Measurements from ENCODE around the gene IFT80.

IFT80 gene

GRCh38 chr3:160400030-160400701, 1.1 kb upstream of the IFT80 start:
- no peaks in the 10 kb centered on the region for H3K27me3 ChIP-seq
- H3K36me3 ChIP-seq, result no peaks in the 10 kb centered on the region
- H3K4me3 ChIP-seq, result peak overlapping the region; percentile 63 to 81
- peak overlapping the region; percentile 87 to 88 for H3K27ac ChIP-seq
- peak; percentile 28 to 73 for DNase-seq
- intact Hi-C loops (cut with DNase I; ENCODE audit: low total_unique reads), result loop anchor here (10.0 kb wide), 1 partner anchor 165 kb away; the partner anchor contains the start of gene KPNA4
- H3K4me1 ChIP-seq, result peaks cover 0 to 17% (median 14%) of the 10 kb centered on the region in 4 donors
- no peaks in the 10 kb centered on the region for H3K9me3 ChIP-seq
- TF ChIP-seq CTCF (IDR thresholded peaks at IDR 0.05), result no peak

DNA sequence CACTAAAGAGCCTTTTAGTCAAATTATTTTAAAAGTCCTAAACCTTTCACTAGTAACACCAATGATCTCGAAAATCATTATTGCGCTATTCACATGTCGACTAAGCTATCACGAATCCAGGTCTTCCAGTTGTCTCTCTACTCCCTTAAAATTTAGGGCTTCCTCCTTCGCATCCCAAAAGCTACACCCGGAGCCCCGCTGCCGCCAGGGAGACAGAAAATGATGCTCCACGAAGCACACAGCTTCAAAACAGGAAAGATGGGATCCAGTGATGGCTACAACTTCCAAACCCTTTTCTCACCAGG, 253 bp downstream of the IFT80 start:
- Histone ChIP-seq H3K4me1 (peaks cover 0 to 17% (median 14%) of the 10 kb centered on the region in 4 donors), H3K27ac (peak overlapping the region; percentile 87 to 88), H3K4me3 (peak overlapping the region; percentile 63 to 81), H3K36me3 (no peaks in the 10 kb centered on the region), H3K9me3 (no peaks in the 10 kb centered on the region), H3K27me3 (no peaks in the 10 kb centered on the region)
- TF ChIP-seq CTCF (IDR thresholded peaks at IDR 0.05), result no peak
- intact Hi-C loops (cut with DNase I; ENCODE audit: low total_unique reads), result no loop called here
- no peak for DNase-seq

- DNase-seq, result no peak
- no peak overlapping the region for H3K4me3 ChIP-seq
- H3K27ac ChIP-seq, result no peak overlapping the region
- peaks cover 0 to 9% (median 7%) of the 10 kb centered on the region in 4 donors for H3K4me1 ChIP-seq
- no peak for TF ChIP-seq CTCF (IDR thresholded peaks at IDR 0.05)
- H3K9me3 ChIP-seq, result no peaks in the 10 kb centered on the region
- H3K36me3 ChIP-seq, result no peaks in the 10 kb centered on the region
- intact Hi-C loops (cut with DNase I; ENCODE audit: low total_unique reads), result no loop called here
- H3K27me3 ChIP-seq, result no peaks in the 10 kb centered on the region
These were observed 3.7 kb downstream of the IFT80 start for GRCh38 chr3:160395297-160395696.

GRCh38 chr3:160394009-160394392, 5.0 kb downstream of the IFT80 start:
- no peaks in the 10 kb centered on the region for H3K36me3 ChIP-seq
- H3K27me3 ChIP-seq, result no peaks in the 10 kb centered on the region
- H3K9me3 ChIP-seq, result no peaks in the 10 kb centered on the region
- H3K4me1 ChIP-seq, result peaks cover 0 to 9% (median 5%) of the 10 kb centered on the region in 4 donors
- H3K4me3 ChIP-seq, result no peak overlapping the region
- DNase-seq, result no peak
- no peak for TF ChIP-seq CTCF (IDR thresholded peaks at IDR 0.05)
- intact Hi-C loops (cut with DNase I; ENCODE audit: low total_unique reads), result no loop called here
- no peak overlapping the region for H3K27ac ChIP-seq

GRCh38 chr3:160393346-160394008, 5.5 kb downstream of the IFT80 start:
- H3K4me3 ChIP-seq, result no peak overlapping the region
- no peak for TF ChIP-seq CTCF (IDR thresholded peaks at IDR 0.05)
- no peaks in the 10 kb centered on the region for H3K9me3 ChIP-seq
- no peaks in the 10 kb centered on the region for H3K36me3 ChIP-seq
- no peaks in the 10 kb centered on the region for H3K27me3 ChIP-seq
- H3K4me1 ChIP-seq, result peaks cover 0 to 8% (median 4%) of the 10 kb centered on the region in 4 donors
- DNase-seq, result no peak
- no peak overlapping the region for H3K27ac ChIP-seq
- intact Hi-C loops (cut with DNase I; ENCODE audit: low total_unique reads), result no loop called here
